OCI-LY3 (cell line): ENCODE data around the gene COA8.

Source experiments
- H2AFZ ChIP-seq: fragments of 200-600, 300-600 bp; shearing (Covaris generic); 2 replicates; pipeline ENCODE4 v1.6.0; 2014; ENCODE audit warnings: antibody characterized with exemption, low read depth, low read length
- H3K27ac ChIP-seq: fragments of 200-600, 300-600 bp; sonication (generic); 2 replicates; pipeline ENCODE4 v1.5.1; 2014; ENCODE audit warnings: mild to moderate bottlenecking, low read length, moderate library complexity, mixed read lengths
- H3K27me3 ChIP-seq: fragments of 200-600, 300-600 bp; sonication (generic); 2 replicates; pipeline ENCODE4 v1.6.1; 2014; ENCODE audit warnings: low read depth, low read length, mixed read lengths
- H3K36me3 ChIP-seq: fragments of 200-600, 300-600 bp; sonication (generic); replicated peaks from 2 replicates; pipeline ENCODE3; 2014; ENCODE audit warnings: low read depth, low read length, mixed read lengths
- H3K4me1 ChIP-seq: fragments of 300-600, 200-600 bp; sonication (generic); 2 replicates; pipeline ENCODE4 v1.6.1; 2014; ENCODE audit warnings: low read length, mixed read lengths
- H3K4me2 ChIP-seq: fragments of 200-600, 300-600 bp; sonication (generic); 2 replicates; pipeline ENCODE4 v1.6.1; 2014; ENCODE audit warnings: low read length, mixed read lengths
- H3K4me3 ChIP-seq: fragments of 300-600, 200-600 bp; sonication (generic); 2 replicates; pipeline ENCODE4 v1.5.1; 2014; ENCODE audit warnings: antibody characterized with exemption, mild to moderate bottlenecking, low read length, moderate library complexity
- H3K79me2 ChIP-seq: fragments of 300-600, 200-600 bp; shearing (Covaris generic); 2 replicates; pipeline ENCODE4 v1.6.1; 2014; ENCODE audit warnings: mild to moderate bottlenecking, low read length, mixed read lengths
- H3K9ac ChIP-seq: fragments of 300-600, 200-600 bp; shearing (Covaris generic); 2 replicates; pipeline ENCODE4 v1.6.0; 2014; ENCODE audit warnings: mild to moderate bottlenecking, low read length, moderate library complexity
- H3K9me3 ChIP-seq: fragments of 200-600, 300-600 bp; shearing (Covaris generic); 2 replicates; pipeline ENCODE4 v1.6.1; 2014; ENCODE audit warnings: low read length, mixed read lengths; ENCODE audit not compliant: insufficient read depth
- H4K20me1 ChIP-seq: fragments of 200-600, 300-600 bp; sonication (generic); 2 replicates; pipeline ENCODE4 v1.6.1; 2016; ENCODE audit warnings: low read length, mixed read lengths; ENCODE audit not compliant: insufficient read depth
- EZH2phosphoT487 ChIP-seq: fragments of 200-600 bp; shearing (Covaris generic); IDR thresholded peaks from 2 replicates; pipeline ENCODE4 v1.6.1; 2018; ENCODE audit warnings: antibody characterized with exemption, mixed run types, low read depth
- TF ChIP-seq, protein P1 (sequence below): fragments of 200-600, 300-600 bp; sonication (generic); IDR thresholded peaks from 2 replicates; pipeline ENCODE4 v1.5.1; 2014; ENCODE audit warnings: antibody characterized with exemption, low read length, low read depth

The COA8 gene

DNA sequence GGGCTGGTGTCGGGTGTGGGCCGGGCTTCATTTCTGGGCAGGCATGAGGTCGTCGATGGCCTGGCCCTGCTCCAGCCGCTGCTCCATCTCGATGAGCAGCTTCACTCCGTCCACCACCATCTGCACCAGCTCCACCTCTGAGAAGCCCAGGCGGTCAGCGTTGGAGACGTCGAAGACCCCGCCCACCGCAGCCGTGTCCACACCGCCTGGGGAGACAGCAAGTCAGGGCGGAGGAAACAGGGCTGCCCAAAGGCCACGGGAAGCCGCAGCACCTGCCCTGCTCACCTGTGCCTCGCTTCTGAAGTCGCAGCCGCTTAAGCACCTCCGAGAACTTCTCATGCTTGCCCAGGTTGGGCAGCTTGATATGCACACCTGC, 42.9 kb upstream of the COA8 start:
- H3K9ac ChIP-seq, result peak overlapping the region; percentile 83
- peak overlapping the region; percentile 82 for H3K27ac ChIP-seq
- peaks cover 9% of the 10 kb centered on the region; the same call in 1 of the 2 replicates for H3K79me2 ChIP-seq
- no peak overlapping the region for H2AFZ ChIP-seq
- H3K4me2 ChIP-seq, result peak overlapping the region; percentile 82
- peak overlapping the region; percentile 76 for H3K4me3 ChIP-seq
- H3K4me1 ChIP-seq, result peaks cover 36% of the 10 kb centered on the region
- peaks cover 6% of the 10 kb centered on the region for H3K36me3 ChIP-seq
- TF ChIP-seq EZH2phosphoT487, result no peak
- TF ChIP-seq, protein P1, sequence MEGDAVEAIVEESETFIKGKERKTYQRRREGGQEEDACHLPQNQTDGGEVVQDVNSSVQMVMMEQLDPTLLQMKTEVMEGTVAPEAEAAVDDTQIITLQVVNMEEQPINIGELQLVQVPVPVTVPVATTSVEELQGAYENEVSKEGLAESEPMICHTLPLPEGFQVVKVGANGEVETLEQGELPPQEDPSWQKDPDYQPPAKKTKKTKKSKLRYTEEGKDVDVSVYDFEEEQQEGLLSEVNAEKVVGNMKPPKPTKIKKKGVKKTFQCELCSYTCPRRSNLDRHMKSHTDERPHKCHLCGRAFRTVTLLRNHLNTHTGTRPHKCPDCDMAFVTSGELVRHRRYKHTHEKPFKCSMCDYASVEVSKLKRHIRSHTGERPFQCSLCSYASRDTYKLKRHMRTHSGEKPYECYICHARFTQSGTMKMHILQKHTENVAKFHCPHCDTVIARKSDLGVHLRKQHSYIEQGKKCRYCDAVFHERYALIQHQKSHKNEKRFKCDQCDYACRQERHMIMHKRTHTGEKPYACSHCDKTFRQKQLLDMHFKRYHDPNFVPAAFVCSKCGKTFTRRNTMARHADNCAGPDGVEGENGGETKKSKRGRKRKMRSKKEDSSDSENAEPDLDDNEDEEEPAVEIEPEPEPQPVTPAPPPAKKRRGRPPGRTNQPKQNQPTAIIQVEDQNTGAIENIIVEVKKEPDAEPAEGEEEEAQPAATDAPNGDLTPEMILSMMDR, result no peak
- H3K9me3 ChIP-seq, result no peaks in the 10 kb centered on the region
- H4K20me1 ChIP-seq, result no peaks in the 10 kb centered on the region
- H3K27me3 ChIP-seq, result no peaks in the 10 kb centered on the region

DNA sequence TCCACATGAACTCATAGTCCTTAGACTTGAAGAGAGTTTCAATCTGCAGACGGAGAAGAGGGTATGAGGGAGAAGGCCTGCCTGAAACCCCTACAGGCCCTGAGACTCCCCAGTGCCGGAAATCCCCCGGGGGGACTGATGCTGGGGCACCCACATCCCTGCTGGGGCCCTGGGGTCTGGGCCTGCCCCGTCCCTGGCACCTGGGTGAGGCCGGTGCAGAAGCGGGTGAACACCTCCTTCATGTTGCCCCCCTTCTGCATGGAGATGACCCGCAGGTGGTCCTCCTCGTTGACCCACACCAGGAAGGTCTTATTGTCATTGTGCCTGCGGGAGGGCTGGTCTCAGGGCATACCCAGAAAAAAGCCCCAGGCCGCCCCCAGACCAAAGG, 42.5 kb upstream of the COA8 start:
- peak overlapping the region; percentile 83 for H3K9ac ChIP-seq
- H3K27me3 ChIP-seq, result no peaks in the 10 kb centered on the region
- H3K4me1 ChIP-seq, result peaks cover 41% of the 10 kb centered on the region
- no peaks in the 10 kb centered on the region for H3K9me3 ChIP-seq
- H3K4me3 ChIP-seq, result peak overlapping the region; percentile 76
- peak overlapping the region; percentile 34; the same call in 1 of the 2 replicates for H2AFZ ChIP-seq
- H3K36me3 ChIP-seq, result peaks cover 6% of the 10 kb centered on the region
- H3K79me2 ChIP-seq, result peaks cover 9% of the 10 kb centered on the region; the same call in 1 of the 2 replicates
- H3K27ac ChIP-seq, result peak overlapping the region; percentile 82
- no peak for TF ChIP-seq EZH2phosphoT487
- TF ChIP-seq, protein P1, result no peak
- peak overlapping the region; percentile 82 for H3K4me2 ChIP-seq
- no peaks in the 10 kb centered on the region for H4K20me1 ChIP-seq

DNA sequence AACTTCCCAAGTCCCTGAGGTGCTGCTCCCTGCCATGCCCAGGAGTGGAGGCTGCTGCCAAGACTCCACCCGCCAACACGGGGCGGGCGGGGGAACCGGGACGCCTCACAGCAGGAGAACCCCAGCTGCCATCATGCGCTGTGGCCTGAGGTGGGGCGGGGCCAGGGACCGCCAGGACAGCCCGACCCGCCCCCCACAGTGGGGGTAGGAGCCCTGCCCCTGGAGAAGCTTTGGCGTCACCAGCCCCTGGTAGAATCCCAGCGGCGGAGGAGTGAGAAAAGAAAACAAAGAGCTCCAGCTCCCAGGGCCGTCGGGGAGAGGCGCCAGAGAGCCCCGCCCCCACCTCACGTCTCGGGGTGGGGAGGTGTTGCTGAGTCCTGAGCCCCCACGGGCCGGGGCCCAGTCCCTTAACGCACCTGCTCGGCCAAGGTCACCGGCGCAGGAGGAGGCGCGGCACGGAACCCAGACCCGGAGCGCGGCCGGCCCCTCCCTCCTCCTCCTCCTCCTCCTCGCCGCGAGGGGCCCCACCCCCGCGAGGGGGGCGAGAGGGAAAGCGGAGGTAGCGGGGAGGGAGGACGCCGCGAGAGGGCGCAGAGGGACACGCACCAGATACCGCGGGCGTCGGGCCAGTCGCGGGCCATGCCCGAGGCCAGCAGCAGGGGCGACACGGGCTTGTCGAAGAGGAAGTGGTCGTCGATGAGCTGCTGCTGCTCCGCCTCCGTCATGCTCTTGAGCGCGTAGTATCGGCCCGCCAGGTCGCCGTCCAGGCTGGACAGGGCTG, 41.9 kb upstream of the COA8 start:
- TF ChIP-seq EZH2phosphoT487, result no peak
- TF ChIP-seq, protein P1, result peak; percentile 59
- peak overlapping the region; percentile 34; the same call in 1 of the 2 replicates for H2AFZ ChIP-seq
- no peaks in the 10 kb centered on the region for H3K9me3 ChIP-seq
- H3K27me3 ChIP-seq, result no peaks in the 10 kb centered on the region
- H3K36me3 ChIP-seq, result peaks cover 6% of the 10 kb centered on the region
- no peaks in the 10 kb centered on the region for H4K20me1 ChIP-seq
- peak overlapping the region; percentile 83 for H3K9ac ChIP-seq
- peak overlapping the region; percentile 82 for H3K4me2 ChIP-seq
- H3K4me1 ChIP-seq, result peaks cover 47% of the 10 kb centered on the region
- peak overlapping the region; percentile 76 for H3K4me3 ChIP-seq
- peak overlapping the region; percentile 82 for H3K27ac ChIP-seq
- peaks cover 9% of the 10 kb centered on the region; the same call in 1 of the 2 replicates for H3K79me2 ChIP-seq

DNA sequence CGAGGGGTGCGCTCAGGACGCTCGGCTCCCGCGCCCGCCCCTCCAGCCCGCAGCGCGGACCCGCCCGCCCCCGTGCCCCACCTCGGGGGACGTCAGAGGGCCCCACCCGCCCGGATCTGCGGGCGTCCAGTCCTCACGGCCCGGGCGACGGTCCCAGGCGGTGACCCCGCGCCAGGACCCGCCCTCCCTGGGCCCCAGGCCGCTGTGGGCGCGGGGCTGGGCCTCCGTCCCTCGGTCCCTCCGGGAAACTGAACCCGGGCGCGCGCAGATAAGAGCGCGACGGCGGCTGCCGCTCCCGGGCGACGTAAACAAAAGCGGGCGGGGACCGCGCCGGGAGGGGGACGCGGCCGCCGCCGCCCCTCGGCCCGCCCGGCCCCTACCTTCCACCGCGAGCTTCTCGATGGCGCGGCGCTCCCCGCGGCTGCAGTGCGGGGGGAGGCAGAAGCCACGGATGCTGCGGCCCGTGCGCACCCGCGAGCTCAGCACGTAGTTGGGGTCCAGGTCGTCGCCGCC, 41.3 kb upstream of the COA8 start:
- H4K20me1 ChIP-seq, result no peaks in the 10 kb centered on the region

More for the DNA sequence above, 41.3 kb upstream of the COA8 start:
- Histone ChIP-seq H3K9ac (peak overlapping the region; percentile 83), H3K9me3 (no peaks in the 10 kb centered on the region), H3K27me3 (no peaks in the 10 kb centered on the region), H3K4me3 (peak overlapping the region; percentile 76), H3K4me2 (peak overlapping the region; percentile 82), H3K4me1 (peaks cover 53% of the 10 kb centered on the region), H3K27ac (peak overlapping the region; percentile 82), H3K79me2 (peaks cover 15% of the 10 kb centered on the region), H3K36me3 (peaks cover 12% of the 10 kb centered on the region), H2AFZ (peak overlapping the region; percentile 37; the same call in 1 of the 2 replicates)
- TF ChIP-seq, protein P1, result no peak
- no peak for TF ChIP-seq EZH2phosphoT487
